ENCODE results near the gene DNAI2. TPM values are rescaled to one million over a fixed set of nuclear protein-coding genes. Genes with fewer than 3 reads are reported as not detected.

DNAI2 gene
- total RNA-seq, 1 donor from 2014 or later: not detected

DNA sequence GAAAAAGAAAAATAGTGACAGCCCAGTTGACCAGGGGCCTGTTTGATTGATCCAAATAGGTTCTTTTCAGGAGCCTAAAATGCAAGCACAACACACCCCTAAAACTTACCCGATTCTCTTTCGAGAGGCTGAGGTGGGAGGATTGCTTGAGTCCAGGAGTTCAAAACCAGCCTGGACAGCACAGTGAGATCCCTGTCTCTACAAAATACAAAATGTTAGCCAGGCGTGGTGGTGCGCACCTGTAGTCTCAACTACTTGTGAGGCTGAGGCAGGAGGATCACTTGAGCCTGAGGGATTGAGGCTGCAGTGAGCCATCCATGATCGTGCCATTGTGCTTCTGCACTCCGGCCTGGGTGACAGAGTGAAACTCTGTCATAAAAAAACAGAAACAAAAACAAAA is 50.5 kb downstream of the DNAI2 start:
- FAIRE-seq (no peak), DNase-seq (ENCODE audit: low read depth) (no peak)
- Histone ChIP-seq H3K27ac (ENCODE audit: low read depth, low read length) (no peak overlapping the region), H4K20me1 (ENCODE audit: insufficient read depth, low read length) (no peaks in the 10 kb centered on the region), H3K4me3 (ENCODE audit: insufficient read depth, low read depth, low read length) (no peak overlapping the region), H3K9me3 (ENCODE audit: insufficient read depth, low read depth, low read length) (no peaks in the 10 kb centered on the region), H2AFZ (ENCODE audit: low read depth, low read length) (no peak overlapping the region), H3K79me2 (ENCODE audit: insufficient read depth, low read length) (no peaks in the 10 kb centered on the region), H3K27me3 (ENCODE audit: insufficient read depth, low read length) (peaks cover 22% of the 10 kb centered on the region), H3K9ac (ENCODE audit: low read length) (no peak overlapping the region), H3K4me1 (ENCODE audit: insufficient read depth, low read length) (no peaks in the 10 kb centered on the region), H3K36me3 (ENCODE audit: insufficient read depth, low read length) (no peaks in the 10 kb centered on the region), H3K4me2 (ENCODE audit: low read length) (no peak overlapping the region)
- Mint-ChIP-seq H3K9me3 (ENCODE audit: unreplicated experiment) (peaks cover 5% of the 10 kb centered on the region), H3K36me3 (ENCODE audit: low read depth, unreplicated experiment) (peaks cover 2% of the 10 kb centered on the region), H3K4me3 (ENCODE audit: unreplicated experiment) (no peak overlapping the region), H3K4me1 (ENCODE audit: low read depth, unreplicated experiment) (no peaks in the 10 kb centered on the region), H3K27ac (ENCODE audit: unreplicated experiment) (no peak overlapping the region), H3K27me3 (ENCODE audit: low read depth, unreplicated experiment) (peaks cover 74% of the 10 kb centered on the region)
- TF ChIP-seq, protein P1, sequence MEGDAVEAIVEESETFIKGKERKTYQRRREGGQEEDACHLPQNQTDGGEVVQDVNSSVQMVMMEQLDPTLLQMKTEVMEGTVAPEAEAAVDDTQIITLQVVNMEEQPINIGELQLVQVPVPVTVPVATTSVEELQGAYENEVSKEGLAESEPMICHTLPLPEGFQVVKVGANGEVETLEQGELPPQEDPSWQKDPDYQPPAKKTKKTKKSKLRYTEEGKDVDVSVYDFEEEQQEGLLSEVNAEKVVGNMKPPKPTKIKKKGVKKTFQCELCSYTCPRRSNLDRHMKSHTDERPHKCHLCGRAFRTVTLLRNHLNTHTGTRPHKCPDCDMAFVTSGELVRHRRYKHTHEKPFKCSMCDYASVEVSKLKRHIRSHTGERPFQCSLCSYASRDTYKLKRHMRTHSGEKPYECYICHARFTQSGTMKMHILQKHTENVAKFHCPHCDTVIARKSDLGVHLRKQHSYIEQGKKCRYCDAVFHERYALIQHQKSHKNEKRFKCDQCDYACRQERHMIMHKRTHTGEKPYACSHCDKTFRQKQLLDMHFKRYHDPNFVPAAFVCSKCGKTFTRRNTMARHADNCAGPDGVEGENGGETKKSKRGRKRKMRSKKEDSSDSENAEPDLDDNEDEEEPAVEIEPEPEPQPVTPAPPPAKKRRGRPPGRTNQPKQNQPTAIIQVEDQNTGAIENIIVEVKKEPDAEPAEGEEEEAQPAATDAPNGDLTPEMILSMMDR (IDR thresholded peaks at IDR 0.05; ENCODE audit: insufficient read depth, low read depth, low read length): no peak
- no peak for TF ChIP-seq EZH2 (IDR thresholded peaks at IDR 0.05; ENCODE audit: insufficient read depth, low read length)

DNA sequence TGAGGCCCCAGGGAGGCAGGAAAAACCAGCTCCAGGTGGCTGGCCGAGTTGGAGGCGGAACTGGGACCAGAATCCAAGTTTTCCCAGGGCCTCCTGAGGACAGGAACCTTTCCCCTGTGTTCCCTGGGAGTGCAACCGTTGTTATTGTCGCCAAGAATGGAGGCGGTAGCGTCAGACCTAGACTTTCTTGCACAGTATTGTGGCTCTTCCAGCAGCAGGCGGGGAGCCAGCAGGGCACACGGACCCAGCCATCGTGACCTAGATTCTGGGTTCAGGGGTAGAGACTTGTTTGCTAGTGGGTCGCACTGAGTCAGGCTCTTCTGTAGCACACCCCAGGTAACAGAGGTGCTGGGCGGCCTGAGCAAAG is 51.3 kb downstream of the DNAI2 start:
- FAIRE-seq (no peak), DNase-seq (ENCODE audit: low read depth) (no peak)
- Histone ChIP-seq H3K9ac (ENCODE audit: low read length) (no peak overlapping the region), H3K4me3 (ENCODE audit: insufficient read depth, low read depth, low read length) (no peak overlapping the region), H2AFZ (ENCODE audit: low read depth, low read length) (no peak overlapping the region), H3K27ac (ENCODE audit: low read depth, low read length) (no peak overlapping the region), H3K79me2 (ENCODE audit: insufficient read depth, low read length) (no peaks in the 10 kb centered on the region), H3K9me3 (ENCODE audit: insufficient read depth, low read depth, low read length) (no peaks in the 10 kb centered on the region), H3K4me1 (ENCODE audit: insufficient read depth, low read length) (no peaks in the 10 kb centered on the region), H3K36me3 (ENCODE audit: insufficient read depth, low read length) (no peaks in the 10 kb centered on the region), H3K27me3 (ENCODE audit: insufficient read depth, low read length) (peaks cover 22% of the 10 kb centered on the region), H4K20me1 (ENCODE audit: insufficient read depth, low read length) (no peaks in the 10 kb centered on the region), H3K4me2 (ENCODE audit: low read length) (no peak overlapping the region)
- Mint-ChIP-seq H3K27ac (ENCODE audit: unreplicated experiment) (no peak overlapping the region), H3K4me3 (ENCODE audit: unreplicated experiment) (peak overlapping the region; percentile 68), H3K36me3 (ENCODE audit: low read depth, unreplicated experiment) (peaks cover 2% of the 10 kb centered on the region), H3K9me3 (ENCODE audit: unreplicated experiment) (peaks cover 5% of the 10 kb centered on the region), H3K4me1 (ENCODE audit: low read depth, unreplicated experiment) (no peaks in the 10 kb centered on the region), H3K27me3 (ENCODE audit: low read depth, unreplicated experiment) (peaks cover 77% of the 10 kb centered on the region)
- TF ChIP-seq, protein P1 (IDR thresholded peaks at IDR 0.05; ENCODE audit: insufficient read depth, low read depth, low read length): no peak
- TF ChIP-seq EZH2 (IDR thresholded peaks at IDR 0.05; ENCODE audit: insufficient read depth, low read length): no peak

DNA sequence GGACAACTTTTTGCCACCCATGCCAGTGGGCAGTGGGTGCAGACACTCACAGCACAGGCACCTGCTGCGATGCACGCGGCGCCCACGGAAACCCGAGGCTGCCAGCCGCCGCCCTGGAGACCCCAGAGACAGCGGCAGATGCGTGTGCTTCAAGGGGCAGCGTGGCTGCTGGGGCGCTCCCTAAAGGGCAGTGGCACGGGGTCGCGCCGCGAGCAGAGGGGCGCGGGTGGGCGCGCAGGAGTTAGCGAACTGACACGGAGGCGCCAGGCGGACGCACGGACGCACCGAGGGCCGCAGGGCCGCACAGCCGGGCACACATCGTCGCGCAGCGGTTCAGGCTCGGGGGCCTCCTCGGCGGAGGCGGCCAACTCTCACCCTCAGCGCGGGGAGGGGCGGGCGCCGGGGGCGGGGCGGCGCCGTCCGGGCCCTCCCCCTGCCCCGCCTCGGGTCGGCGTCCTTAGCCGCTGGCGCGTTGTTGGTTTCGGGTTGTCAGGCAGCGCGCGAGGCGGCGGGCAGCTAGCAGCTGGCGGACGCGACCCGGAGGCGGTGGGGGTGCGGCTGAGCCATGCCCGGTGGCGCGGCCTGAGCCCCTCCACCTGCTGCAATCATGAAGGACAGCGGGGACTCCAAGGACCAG is 51.8 kb downstream of the DNAI2 start, which contains the start of gene KIF19:
Gene KIF19, plus strand, starts transcription at position 484 of the 637 bp plus-strand sequence. Its CDS starts 124 bp downstream, at position 608.
- H3K36me3 Mint-ChIP-seq (ENCODE audit: low read depth, unreplicated experiment): peaks cover 2% of the 10 kb centered on the region
- no peaks in the 10 kb centered on the region for H3K4me1 Mint-ChIP-seq (ENCODE audit: low read depth, unreplicated experiment)
- Histone ChIP-seq H3K4me3 (ENCODE audit: insufficient read depth, low read depth, low read length) (peak within 1 kb of the TSS; percentile 10), H3K36me3 (ENCODE audit: insufficient read depth, low read length) (no peaks in the 10 kb centered on the region), H3K9ac (ENCODE audit: low read length) (no peak within 1 kb of the TSS), H3K4me1 (ENCODE audit: insufficient read depth, low read length) (no peaks in the 10 kb centered on the region), H3K4me2 (ENCODE audit: low read length) (peak within 1 kb of the TSS; percentile 71), H3K79me2 (ENCODE audit: insufficient read depth, low read length) (no peaks in the 10 kb centered on the region), H2AFZ (ENCODE audit: low read depth, low read length) (no peak within 1 kb of the TSS), H3K9me3 (ENCODE audit: insufficient read depth, low read depth, low read length) (no peaks in the 10 kb centered on the region), H3K27ac (ENCODE audit: low read depth, low read length) (no peak within 1 kb of the TSS), H4K20me1 (ENCODE audit: insufficient read depth, low read length) (no peaks in the 10 kb centered on the region), H3K27me3 (ENCODE audit: insufficient read depth, low read length) (peaks cover 22% of the 10 kb centered on the region)
- peak within 1 kb of the TSS; percentile 68 for H3K4me3 Mint-ChIP-seq (ENCODE audit: unreplicated experiment)
- no peak for FAIRE-seq
- peaks cover 5% of the 10 kb centered on the region for H3K9me3 Mint-ChIP-seq (ENCODE audit: unreplicated experiment)
- TF ChIP-seq, protein P1 (IDR thresholded peaks at IDR 0.05; ENCODE audit: insufficient read depth, low read depth, low read length): no peak
- peak; percentile 78 for TF ChIP-seq EZH2 (IDR thresholded peaks at IDR 0.05; ENCODE audit: insufficient read depth, low read length)
- no peak within 1 kb of the TSS for H3K27ac Mint-ChIP-seq (ENCODE audit: unreplicated experiment)
- H3K27me3 Mint-ChIP-seq (ENCODE audit: low read depth, unreplicated experiment): peaks cover 80% of the 10 kb centered on the region
- no peak for DNase-seq (ENCODE audit: low read depth)

Measured in astrocyte (in vitro differentiated cells and primary cell).